GM19468 (cell line): ENCODE measurements around the gene IMMP2L.
"Not testable (repeated sequence)": the region's sequence is repeated elsewhere in the genome, so short reads cannot be mapped to it uniquely, and the experiment has no call there.

Source experiments
- ATAC-seq: cut with Tn5 transposase; IDR thresholded peaks from one replicate; pipeline ENCODE4 v1.9.1; 2021; ENCODE audit warnings: mild to moderate bottlenecking, moderate library complexity, moderate number of reproducible peaks; ENCODE audit not compliant: unreplicated experiment; ENCODE audit errors: extremely low read depth

IMMP2L gene

DNA sequence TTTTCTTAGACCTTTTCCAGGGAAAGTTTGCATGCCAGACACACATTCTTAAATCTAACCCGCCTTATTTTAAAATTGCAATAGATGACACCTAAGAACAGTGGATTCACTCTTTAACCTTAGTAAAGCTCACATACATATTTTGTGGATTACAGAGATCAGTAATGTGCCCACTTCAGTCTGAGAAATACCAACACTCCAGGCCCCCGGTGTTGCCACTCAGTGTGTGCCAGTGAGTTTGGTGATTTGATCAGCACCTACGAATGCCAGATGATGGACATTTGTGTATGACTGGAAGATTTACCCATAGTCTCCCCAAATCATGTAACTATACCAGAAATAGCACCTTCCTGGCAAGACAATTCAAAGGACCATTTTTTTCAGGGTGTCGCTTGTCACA, 468.8 kb downstream of the IMMP2L start:
- ATAC-seq, result no peak

DNA sequence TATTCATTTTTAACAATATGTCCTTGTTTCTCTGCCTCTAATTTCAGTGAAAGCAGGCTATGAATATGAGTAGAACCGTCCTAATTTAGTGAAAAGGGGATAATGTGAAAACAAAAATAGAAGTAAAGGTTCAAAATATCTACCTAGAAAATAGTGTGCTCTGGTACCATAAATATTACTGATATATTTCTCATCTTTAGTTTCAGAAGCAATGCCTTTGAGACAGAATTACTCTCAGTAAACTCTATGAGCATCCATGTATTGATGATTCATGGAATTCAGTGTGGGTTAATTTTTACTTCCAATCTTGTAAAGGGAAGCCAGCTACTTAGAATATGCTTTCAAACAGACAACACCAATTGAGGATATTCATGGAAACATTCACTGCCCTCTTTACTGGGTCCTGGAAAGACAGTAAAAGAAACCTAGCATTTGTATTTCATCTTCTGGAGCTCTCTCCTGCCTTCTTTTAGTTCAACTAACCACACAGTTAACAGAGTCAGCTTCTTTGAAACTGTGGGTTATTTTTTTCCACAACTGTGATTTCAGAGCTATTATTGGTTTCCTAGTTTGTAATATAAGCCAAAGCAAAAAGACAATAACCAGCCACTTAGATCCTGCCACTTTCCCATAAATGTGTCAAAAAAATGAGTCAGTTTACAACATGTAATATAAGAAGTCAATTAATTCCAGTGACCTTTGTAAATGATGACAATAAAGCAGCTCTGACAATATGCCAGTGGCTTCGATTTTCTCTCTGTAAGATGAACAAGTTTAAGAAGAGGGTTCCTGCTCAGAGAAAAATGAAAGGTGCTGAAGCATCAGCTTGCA, 469.7 kb downstream of the IMMP2L start:
- no peak for ATAC-seq

DNA sequence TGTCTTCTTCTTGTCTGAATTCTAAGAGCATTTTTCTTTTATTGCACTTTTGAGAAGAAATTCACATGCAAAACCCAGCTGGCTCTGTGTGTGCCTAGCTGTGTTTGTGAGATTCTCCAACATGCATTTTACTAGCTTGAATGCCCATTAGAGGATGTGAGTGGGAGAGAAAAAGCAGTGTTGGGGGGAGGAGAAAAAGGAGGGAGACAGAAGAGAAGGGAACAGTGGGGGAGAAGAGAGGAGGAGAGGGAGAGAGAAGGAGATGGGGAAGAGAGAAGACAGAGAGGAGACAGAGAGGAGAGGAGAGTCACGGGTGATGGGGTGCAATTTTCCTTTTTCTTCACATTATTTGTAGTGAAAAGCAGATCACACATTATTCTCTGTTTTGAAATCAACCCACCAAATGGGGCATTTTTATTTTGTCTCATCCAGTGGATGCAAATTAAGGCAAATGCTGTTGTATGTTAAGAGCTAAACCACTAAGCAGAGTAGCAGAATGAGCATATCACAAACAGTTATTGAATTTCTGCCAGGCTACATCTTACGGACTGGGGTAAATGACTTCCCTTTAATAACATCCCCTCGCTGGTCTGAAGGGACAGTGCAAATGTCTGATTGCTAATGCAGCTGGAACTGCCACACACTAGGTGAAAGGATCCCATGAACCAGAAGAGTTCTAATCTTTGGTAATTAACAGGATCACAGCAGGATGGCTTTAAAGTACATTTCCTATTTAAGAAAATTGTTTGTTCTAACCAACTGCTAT, 470.5 kb downstream of the IMMP2L start:
- ATAC-seq, result no peak

DNA sequence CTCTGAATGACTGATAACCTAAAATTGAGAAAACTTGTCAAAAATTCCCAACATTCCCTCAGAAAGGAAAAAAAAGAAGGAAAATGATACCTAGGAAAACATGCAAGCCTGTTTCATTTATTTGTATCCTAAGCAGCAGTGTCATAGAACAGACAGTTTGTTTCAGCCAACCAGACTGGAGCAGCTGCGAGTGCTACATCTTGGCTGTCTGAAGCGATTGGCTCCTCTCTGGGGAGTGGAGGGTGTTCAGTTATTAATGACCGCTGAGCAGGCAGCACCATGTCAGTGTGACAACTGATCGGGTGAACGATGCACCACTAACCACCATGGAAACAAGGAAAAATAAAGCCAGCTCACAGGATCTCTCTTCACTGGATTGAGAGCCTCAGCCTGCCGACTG, 471.4 kb downstream of the IMMP2L start, which contains the start of gene LRRN3:
Gene LRRN3 (plus strand): TSS at position 282 of the 400 bp plus-strand sequence. CDS start 31,646 bp downstream, outside the sequence.
- ATAC-seq, result no peak

DNA sequence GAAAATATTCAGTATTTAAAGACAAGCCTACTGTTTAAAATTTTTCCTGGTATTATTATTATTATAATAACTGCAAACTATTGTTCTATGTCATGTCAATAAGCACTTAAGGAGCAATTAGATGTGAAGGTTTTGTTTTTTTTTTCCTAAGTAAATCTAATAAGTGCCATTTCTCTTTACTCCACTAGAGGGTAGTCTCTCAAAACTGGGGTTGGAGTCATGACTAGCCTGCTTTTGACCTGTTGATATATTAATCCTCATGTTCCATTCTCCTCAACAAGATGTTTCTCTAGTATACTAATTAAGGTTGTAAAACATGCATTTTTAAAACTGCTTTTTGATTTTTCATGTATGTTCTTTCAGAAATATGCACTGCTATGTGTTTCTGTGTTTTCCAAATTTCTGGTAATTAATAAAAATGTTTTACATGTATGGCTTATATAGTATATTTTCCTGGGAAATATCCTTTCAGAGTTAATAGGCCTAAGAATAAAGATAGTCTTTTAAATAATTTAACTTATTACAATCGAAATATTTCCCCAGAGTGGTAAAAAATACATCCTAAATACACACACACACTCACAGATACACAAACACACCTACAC, 472.4 kb downstream of the IMMP2L start:
- ATAC-seq, result no peak

DNA sequence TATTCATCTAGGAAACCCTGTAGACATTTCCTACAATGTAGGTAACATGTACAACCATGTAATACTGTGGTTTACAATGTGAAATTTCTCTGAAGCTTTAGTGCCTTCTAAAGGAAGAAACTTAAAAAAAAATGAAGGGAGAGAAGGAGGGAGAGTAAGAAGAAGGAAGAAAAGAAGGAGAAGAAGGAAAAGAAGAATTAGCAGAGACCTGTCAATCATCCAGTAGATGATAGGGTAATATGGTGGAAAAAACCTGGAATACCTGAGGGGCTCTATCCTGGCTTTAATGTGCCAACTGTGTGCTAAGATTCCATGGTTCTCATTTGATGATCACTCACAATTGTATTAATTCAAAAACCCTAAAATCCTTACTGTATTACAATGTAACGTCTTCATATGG, 474.0 kb downstream of the IMMP2L start:
- ATAC-seq, result no peak

DNA sequence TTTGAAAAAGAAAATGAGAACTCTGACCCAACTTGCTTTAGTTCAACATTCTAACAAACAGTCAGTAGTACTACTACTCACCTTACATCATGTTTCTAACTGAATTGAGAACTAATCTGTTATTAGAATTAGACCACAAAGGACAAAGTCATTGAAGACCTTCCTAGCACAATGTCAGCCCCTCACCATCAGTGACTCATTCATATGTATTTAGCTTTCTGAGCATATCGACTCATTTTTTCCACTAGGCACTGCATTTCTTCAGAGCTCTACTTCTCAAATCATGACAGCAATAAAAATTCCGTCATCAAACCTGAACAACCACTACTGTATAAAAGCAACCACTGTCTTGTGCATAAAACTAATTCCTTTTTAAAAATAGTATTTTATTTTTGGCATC, 475.8 kb downstream of the IMMP2L start:
- no peak for ATAC-seq

DNA sequence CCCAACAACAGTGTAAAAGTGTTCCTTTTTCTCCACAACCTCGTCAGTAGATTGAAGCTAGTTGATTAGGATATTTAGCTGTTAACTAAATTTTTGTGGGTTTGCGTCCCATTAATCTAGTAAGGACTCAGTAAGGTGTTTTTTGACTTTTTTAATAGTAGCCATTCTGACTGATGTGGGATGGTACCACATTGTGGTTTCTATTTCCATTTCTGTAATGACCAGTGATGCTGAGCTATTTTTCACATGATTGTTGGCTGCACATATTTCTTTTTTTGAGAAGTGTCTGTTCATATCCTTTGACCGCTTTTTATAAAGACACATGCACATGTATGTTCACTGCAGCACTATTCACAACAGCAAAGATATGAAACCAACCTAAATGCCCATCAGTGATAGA, 476.9 kb downstream of the IMMP2L start:
- no peak for ATAC-seq

DNA sequence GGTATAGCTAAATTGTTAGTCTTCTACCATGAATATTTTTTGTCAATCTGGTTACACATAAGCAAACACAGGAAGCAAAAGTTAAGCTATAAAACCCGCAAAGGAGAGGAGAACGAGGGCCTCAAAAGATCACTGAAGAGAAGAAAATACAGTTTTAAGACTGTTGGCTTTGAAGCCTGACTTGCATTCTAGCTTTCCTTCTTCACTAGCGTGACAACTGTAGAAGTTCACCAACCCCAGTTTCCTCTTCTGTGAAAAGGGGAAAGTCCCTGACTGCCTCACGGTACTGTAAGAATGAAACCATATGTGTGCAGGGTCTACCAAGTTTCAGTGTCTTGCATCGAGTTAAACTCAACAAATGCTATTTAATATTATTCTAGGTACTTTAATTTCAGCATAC, 478.9 kb downstream of the IMMP2L start:
- peak; percentile 100 for ATAC-seq

DNA sequence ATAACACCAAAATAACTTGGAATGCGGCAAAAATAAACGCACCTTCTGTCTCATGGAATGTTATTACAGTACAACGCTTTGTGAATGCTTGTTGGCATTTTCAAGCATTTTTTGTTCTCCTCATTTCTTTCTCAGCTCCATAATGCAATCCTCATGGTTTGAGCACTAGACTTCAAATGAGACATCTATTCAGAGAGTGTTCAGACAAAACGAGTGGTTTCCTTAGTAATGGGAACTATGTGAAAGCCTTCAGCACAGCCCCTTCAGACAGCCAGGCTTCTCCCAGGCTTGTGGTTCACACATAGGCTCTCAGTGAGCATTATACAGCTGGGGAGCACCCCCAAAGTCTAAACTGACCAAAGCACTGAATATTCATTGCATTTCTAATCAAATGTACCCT, 479.9 kb downstream of the IMMP2L start:
- no peak for ATAC-seq

DNA sequence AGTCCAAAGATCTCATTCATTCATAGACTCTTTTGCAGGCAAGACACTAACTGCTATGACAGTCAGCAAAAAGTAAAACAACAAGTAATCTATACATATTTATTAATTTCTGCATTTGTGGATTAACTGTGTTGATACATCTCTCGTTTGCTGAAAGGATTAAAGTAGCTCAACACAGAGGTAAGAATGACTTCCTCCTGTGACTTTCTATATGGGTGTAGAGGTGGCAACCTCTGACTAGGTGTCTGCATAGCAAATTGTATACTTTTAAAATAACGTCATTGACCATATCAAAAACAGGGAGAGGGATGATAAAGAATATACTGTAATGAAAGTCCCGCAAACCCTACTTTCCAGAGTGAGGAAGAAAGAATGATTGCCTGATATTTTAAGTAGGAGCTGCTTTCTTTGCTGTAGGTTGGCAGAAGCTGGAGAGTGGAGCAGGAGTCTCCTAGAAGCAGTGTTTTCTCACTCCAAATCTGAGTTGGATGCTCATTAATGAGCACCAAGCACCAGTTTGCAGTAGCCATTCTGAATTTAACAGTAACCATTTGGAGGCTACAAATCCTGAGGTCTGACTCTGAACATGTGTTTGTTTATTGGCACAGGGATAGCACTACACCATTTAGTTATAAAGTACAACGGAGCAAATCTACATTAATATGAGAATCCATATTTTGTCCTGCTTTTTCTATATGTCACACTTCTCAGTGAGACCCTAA, 480.6 kb downstream of the IMMP2L start:
- no peak for ATAC-seq

DNA sequence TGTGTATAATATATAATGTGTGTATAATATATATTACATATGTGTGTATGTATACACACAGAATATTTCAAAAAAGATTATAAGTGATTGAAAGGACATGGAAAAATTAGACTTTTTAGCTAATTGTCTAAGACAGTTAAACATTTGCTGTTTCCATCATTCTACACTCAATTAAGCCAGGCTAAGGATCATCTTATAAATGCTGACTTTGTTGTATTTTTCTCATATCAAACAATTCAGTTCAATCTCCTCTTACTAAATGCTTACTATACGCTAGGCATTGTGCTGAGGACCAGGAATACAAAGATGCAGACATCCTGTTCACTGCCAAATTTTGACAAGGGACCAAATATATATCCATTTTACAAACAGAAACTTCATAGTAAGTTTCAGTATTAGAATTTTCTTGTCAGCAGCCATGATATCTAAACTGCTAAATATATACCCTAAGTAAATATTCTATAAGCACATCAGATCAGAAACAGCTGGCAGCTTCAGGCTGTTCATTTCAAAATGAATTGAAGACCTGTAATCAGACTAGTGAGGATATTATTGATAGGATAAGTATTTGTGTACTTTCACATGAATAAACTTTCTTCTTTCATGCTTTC, 481.7 kb downstream of the IMMP2L start:
- ATAC-seq, result peak; percentile 7

DNA sequence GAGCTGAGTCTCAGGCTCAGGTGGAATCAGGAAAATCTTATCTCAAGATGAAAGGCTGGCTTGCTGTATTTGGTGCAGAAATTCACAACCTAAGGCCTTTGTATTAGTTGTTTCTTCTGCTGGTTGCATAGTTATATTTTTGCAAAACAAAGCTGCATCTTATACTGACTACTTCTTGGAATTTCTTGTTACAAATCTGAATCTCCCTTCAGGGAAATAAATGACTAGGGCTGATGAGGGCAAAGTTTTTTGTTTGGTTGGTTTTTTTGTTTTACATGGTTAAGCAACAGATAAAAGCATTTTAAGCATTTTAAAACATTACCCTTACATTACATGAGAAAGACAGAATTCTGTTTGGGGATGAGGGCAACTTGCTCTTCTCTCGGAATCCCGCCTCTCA, 485.3 kb downstream of the IMMP2L start:
- no peak for ATAC-seq

DNA sequence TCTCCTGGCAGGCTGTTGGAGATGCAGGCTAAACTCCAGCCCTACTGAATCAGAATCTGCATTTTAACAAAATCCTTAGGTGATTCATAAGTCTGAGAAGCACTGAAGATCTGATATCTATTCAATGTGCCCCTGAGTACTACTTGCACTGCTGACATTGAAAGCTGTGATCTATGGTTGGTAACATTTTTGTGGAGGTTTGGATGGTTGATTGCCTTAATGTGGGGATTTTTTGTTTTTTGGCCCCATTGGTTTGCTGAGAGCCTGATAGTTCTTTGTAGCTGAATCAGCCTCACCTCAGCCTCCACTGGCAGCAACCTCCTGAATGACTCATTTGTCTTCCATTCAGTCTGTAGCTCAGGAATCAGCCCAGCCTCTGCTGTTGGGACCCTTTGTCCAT, 486.1 kb downstream of the IMMP2L start:
- no peak for ATAC-seq

DNA sequence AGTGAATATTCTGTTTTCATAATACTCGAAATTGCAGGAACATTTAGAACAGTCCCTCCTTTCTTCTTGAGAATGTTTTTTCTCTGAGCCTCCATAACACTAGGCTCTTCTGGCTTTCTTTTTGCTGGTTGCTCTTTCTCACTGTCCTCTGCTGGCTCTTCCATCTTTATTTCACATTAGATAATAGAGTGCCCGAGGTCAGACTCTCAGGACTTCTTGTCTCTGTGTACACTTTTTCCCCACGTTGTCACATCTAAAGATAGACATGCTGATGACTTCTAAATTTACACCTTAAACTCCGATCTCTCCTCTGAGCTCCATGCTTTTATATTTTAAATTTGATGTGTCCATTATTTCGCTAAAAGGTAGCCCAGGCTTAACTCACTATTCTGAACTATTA, 486.8 kb downstream of the IMMP2L start:
- ATAC-seq, result no peak

DNA sequence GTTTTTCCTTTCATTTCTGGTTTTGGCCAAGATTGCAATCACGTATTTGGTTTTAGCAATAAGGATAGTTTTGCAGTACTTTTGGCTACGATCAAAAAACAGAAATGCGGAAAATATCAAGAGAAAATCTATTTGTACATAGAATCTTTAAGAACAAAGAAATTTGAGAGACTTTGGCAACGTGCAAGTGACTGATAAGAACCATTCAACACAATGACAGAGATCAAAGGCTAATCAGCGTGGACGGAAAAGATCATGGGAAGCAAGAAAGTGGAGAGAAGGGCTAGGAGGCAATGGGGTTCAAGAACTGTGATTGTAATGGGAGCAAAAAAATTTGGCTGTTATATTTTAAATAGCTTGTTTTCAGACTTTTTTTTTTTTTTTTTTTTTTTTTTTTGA, 487.5 kb downstream of the IMMP2L start:
- ATAC-seq, result no peak

DNA sequence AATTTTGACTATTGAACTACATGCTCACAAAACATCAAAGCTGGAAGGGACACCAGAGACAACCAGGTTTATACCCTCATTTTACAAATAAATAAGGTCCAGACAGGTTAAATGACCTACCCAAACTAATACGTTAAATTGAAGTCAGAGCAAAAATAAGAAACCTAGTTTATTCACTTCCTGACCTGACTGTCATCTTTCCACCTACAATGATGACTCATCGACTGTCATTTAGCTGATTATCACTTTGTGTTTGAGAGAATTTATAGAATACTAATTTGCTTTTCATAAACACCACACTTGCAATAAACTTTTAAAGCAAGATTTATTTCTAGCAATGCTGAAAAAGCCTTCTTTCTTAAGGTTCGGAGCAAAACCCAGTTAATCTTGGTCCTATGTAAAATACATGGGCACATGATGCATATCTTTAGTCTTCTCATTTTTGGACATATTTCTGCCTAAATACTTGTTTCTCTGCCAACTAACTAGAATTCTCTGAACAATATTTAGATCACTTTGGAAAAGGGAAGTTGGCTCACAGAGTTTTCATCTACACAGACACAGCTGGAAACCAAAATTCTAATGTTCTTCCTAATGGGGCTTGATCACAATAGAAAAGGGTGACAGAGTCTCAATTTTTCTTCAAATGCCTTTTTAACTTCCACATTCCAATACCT, 488.1 kb downstream of the IMMP2L start:
- ATAC-seq, result no peak

DNA sequence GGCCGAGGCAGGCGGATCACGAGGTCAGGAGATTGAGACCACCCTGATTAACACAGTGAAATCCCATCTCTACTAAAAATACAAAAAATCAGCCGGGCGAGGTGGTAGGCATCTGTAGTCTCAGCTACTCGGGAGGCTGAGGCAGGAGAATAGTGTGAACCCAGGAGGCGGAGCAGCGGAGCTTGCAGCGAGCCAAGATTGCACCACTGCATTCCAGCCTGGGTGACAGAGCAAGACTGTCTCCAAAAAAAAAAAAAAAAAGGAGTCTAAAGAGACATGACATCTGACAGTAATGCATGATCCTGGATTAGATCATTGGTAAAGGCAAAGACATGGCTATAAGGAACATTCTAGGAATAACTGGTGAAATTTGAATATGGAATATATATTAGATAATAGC, 489.6 kb downstream of the IMMP2L start:
- ATAC-seq, result not testable (repeated sequence)

DNA sequence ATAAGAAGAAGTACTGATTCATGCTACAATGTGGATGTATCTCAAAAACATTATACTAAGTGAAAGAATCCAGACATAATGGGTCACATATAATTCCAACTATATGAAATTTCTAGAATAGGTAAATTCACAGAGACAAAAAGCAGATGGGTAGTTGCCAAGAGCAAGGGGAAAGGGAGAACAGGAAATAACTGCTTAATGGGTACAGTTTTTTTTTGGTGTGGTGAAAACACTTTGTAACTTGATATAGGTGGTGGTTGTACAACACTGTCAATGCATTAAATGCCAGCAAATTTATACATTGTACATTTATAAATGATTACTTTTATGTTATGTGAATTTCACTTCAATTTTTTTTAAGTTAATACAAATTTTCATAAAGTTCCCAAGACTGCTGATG, 490.7 kb downstream of the IMMP2L start:
- ATAC-seq, result no peak

DNA sequence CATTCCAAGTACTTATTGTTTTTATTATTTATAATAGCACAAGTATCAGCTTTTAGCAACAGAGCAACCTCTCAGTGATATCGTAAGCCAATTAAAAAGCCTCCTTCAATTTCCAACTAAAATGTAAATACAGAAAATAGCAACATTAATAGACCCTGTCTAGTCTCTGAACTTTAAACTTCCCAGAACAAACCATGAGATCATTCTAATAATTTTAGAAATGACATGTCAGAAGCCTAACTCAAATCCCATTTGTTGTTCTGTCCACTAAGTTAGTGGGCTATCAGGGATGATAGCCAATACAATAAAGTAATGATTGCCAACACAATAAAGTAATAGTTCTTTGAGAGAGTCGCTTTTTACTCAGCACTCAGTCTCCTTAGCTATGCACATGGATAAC, 493.7 kb downstream of the IMMP2L start:
- ATAC-seq, result no peak
